GM13976 (cell line): Measurements from ENCODE around the gene GHITM.
"Not testable (repeated sequence)": the region's sequence is repeated elsewhere in the genome, so short reads cannot be mapped to it uniquely, and the experiment has no call there.

Source experiments
- DNase-seq: peaks from one replicate; pipeline ENCODE4 v3.0.0; 2012; ENCODE audit warnings: low spot score
- CTCF ChIP-seq: IDR thresholded peaks from 2 replicates; pipeline ENCODE4 v1.5.1; 2012; ENCODE audit warnings: borderline replicate concordance, mild to moderate bottlenecking; ENCODE audit not compliant: insufficient read depth; ENCODE audit errors: extremely low read depth, missing control alignments, control extremely low read depth
- in situ Hi-C: fragments of 300-500 bp; cut with MboI; formaldehyde crosslinking; loops from one replicate; pipeline ENCODE4 v1.12.0; 2022; ENCODE audit warnings: low sequenced_read_pairs, mixed read lengths, inconsistent platforms; ENCODE audit not compliant: unreplicated experiment

GHITM gene

GRCh38 chr10:84114088-84114667, 25.1 kb upstream of the GHITM start:
- no peak for DNase-seq
- TF ChIP-seq CTCF = peak; percentile 37

GRCh38 chr10:84117204-84117603, 22.1 kb upstream of the GHITM start:
- DNase-seq, in situ Hi-C loops: not testable (repeated sequence)

More at GRCh38 chr10:84114088-84114667, 25.1 kb upstream of the GHITM start:
- in situ Hi-C loops = no loop called here

- no peak for TF ChIP-seq CTCF
Observed at GRCh38 chr10:84117686-84118394, 21.5 kb upstream of the GHITM start.

GRCh38 chr10:84118395-84119006, 20.8 kb upstream of the GHITM start:
- in situ Hi-C loops = no loop called here
- no peak for DNase-seq
- TF ChIP-seq CTCF = no peak

More at GRCh38 chr10:84117686-84118394, 21.5 kb upstream of the GHITM start:
- in situ Hi-C loops = no loop called here
- DNase-seq = no peak

- in situ Hi-C loops = no loop called here
- TF ChIP-seq CTCF = no peak
- DNase-seq = no peak
Observed at GRCh38 chr10:84123362-84123761, 15.9 kb upstream of the GHITM start.

- DNase-seq, in situ Hi-C loops: not testable (repeated sequence)
Observed at GRCh38 chr10:84125910-84126784, 13.2 kb upstream of the GHITM start.

- in situ Hi-C loops = no loop called here
- TF ChIP-seq CTCF = no peak
- DNase-seq = no peak
Observed at GRCh38 chr10:84126785-84127167, 12.5 kb upstream of the GHITM start.
